ENCODE results near the gene VCPKMT.

VCPKMT gene

GRCh38 chr14:50065583-50065982, 50.8 kb downstream of the VCPKMT start:
- DNase-seq (ENCODE audit: low spot score): no peak

DNA sequence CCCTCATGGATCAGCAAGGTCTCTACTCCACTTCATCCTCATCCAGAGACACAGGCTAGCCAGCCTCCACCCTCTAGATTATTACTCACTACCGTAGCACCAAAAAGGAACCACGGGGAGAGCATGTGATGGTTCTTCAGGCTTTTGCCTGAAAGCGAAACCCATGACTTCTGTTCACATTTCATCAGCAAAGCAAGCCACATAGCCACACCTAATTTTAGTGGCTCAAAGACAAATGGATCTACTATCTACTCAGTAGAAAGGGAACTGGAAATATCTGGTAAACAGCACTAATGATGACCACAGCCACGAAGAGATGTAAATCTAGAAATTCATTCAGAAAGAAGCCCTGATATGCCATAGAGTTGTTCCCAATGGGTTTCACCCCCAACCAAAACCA, 51.4 kb downstream of the VCPKMT start:
- no peak for DNase-seq (ENCODE audit: low spot score)

- DNase-seq (ENCODE audit: low spot score): no peak
Measured at GRCh38 chr14:50063876-50064420, 52.4 kb downstream of the VCPKMT start.

GRCh38 chr14:50062438-50063085, 53.8 kb downstream of the VCPKMT start:
- DNase-seq (ENCODE audit: low spot score): peak; percentile 38

DNA sequence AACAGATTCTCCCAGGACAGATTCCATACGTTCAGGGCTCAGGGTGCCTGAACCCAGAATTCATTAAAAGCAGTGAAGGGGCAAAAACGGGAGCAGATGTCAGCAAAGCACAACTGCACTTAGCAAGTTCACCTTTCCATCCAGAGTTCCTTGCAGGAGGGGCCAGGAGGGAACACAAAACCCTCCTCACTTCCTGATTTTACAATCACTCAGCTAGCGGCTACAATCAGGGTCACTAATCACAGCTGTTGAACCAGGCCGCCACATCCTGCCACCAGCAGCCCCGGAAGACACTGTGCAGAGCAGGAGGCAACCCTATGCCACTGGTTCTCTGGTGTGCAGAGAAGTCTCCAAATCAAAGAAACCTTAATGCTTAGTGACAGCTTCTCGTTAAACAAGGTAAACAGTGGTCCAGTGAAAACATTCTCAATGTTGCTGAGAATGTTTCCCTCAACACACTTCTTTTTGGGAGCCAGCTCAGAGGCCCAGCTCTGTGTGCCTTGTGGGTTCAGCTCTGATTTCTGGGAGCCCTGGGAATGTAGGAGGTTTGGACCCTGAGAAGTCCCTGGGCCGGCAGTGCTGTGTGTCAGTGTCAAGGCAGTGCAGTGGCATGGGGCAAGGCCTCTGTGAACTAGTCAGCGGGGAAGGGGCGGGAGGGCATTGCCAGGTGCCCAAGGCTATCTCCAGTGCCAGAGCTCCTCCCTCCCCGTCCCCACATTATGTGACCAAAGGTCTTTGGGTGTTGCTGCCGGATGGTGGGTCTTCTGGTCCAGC, 54.5 kb downstream of the VCPKMT start:
- DNase-seq (ENCODE audit: low spot score): no peak

DNA sequence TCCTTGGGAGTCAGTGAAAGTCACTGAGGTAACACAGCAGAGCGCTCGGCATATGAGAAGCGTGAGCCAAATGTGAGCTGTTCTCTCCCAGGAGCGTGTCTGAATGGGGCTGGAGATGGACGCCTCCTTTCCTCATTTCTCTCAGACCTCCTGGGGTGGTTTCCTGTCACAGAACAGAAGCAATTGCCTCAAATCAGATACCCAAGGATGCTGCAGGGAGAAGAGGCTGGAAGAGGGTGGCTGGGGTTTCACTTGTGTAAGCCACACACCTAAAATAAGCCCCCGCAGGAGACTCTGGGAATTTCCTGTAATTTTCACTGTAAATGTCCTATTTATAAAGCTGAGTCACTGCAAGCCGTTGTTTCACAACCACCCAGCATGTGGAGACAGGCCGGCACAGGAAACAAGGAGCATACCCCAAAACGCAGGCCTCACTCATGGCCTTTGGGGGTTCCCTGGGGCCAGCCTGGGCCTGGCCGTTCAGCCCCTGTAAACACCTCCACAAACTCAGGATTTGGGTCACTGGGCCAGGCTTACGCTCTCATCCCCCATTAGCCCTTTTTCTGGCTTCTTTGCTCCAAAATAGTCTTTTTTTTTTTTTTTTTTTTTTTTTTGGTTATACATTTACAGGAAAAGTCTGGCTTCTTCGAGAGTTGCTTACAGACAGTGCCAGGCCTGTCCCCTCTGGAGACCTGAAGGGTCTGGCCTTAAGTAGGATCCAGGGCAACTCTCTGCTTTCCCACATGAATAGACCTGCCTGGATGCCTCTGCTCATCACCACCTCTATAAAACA, 55.3 kb downstream of the VCPKMT start:
- peak; percentile 42 for DNase-seq (ENCODE audit: low spot score)

- no peak for DNase-seq (ENCODE audit: low spot score)
Measured at GRCh38 chr14:50059763-50060616, 56.4 kb downstream of the VCPKMT start.

Measured in HuH-7 (cell line).